WTC11 (cell line): Measurements from ENCODE around the gene ARHGAP6.

Experiments
- CREB1 ChIP-seq: sonication (generic); formaldehyde crosslinking; IDR thresholded peaks from 2 replicates; pipeline ENCODE4 v1.8.0; 2023; ENCODE audit warnings: mild to moderate bottlenecking, missing genetic modification reagents
- TEAD4 ChIP-seq: sonication (generic); formaldehyde crosslinking; IDR thresholded peaks from 2 replicates; pipeline ENCODE4 v1.8.0; 2022; ENCODE audit warnings: mild to moderate bottlenecking, missing genetic modification reagents
- TF ChIP-seq, protein P1 (sequence below): fragments of 200-600 bp; IDR thresholded peaks from 2 replicates; pipeline ENCODE4 v1.8.0; 2022; ENCODE audit warnings: antibody characterized with exemption
- TF ChIP-seq, protein P2 (sequence below): sonication (generic); formaldehyde crosslinking; IDR thresholded peaks from 2 replicates; pipeline ENCODE4 v1.8.0; 2023; ENCODE audit warnings: missing genetic modification reagents, mild to moderate bottlenecking, borderline replicate concordance
- TF ChIP-seq, protein P3 (sequence below): sonication (generic); formaldehyde crosslinking; IDR thresholded peaks from 2 replicates; pipeline ENCODE4 v1.8.0; 2022; ENCODE audit warnings: mild to moderate bottlenecking, missing genetic modification reagents

DNA sequence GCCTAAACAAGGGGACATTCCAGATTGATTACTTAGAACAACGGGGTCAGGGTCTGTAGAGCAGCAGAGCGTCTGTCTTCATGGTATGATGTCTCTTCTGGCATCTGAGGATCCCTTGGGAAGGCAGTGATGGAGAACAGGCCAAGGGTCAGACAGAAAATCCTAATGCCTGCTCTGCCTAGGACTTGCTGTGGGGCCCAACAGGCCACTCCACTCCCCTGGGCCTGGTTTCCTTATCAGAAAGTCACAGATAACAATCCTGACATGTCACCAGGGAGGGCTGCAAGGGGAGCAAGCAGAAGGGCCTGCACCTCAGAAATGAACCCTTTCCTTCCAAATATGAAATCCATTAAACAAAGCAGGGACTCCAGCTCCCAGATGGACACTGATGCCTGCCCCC is 21.4 kb upstream of the ARHGAP6 start:
- TF ChIP-seq, protein P1, sequence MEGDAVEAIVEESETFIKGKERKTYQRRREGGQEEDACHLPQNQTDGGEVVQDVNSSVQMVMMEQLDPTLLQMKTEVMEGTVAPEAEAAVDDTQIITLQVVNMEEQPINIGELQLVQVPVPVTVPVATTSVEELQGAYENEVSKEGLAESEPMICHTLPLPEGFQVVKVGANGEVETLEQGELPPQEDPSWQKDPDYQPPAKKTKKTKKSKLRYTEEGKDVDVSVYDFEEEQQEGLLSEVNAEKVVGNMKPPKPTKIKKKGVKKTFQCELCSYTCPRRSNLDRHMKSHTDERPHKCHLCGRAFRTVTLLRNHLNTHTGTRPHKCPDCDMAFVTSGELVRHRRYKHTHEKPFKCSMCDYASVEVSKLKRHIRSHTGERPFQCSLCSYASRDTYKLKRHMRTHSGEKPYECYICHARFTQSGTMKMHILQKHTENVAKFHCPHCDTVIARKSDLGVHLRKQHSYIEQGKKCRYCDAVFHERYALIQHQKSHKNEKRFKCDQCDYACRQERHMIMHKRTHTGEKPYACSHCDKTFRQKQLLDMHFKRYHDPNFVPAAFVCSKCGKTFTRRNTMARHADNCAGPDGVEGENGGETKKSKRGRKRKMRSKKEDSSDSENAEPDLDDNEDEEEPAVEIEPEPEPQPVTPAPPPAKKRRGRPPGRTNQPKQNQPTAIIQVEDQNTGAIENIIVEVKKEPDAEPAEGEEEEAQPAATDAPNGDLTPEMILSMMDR: no peak
- TF ChIP-seq, protein P2, sequence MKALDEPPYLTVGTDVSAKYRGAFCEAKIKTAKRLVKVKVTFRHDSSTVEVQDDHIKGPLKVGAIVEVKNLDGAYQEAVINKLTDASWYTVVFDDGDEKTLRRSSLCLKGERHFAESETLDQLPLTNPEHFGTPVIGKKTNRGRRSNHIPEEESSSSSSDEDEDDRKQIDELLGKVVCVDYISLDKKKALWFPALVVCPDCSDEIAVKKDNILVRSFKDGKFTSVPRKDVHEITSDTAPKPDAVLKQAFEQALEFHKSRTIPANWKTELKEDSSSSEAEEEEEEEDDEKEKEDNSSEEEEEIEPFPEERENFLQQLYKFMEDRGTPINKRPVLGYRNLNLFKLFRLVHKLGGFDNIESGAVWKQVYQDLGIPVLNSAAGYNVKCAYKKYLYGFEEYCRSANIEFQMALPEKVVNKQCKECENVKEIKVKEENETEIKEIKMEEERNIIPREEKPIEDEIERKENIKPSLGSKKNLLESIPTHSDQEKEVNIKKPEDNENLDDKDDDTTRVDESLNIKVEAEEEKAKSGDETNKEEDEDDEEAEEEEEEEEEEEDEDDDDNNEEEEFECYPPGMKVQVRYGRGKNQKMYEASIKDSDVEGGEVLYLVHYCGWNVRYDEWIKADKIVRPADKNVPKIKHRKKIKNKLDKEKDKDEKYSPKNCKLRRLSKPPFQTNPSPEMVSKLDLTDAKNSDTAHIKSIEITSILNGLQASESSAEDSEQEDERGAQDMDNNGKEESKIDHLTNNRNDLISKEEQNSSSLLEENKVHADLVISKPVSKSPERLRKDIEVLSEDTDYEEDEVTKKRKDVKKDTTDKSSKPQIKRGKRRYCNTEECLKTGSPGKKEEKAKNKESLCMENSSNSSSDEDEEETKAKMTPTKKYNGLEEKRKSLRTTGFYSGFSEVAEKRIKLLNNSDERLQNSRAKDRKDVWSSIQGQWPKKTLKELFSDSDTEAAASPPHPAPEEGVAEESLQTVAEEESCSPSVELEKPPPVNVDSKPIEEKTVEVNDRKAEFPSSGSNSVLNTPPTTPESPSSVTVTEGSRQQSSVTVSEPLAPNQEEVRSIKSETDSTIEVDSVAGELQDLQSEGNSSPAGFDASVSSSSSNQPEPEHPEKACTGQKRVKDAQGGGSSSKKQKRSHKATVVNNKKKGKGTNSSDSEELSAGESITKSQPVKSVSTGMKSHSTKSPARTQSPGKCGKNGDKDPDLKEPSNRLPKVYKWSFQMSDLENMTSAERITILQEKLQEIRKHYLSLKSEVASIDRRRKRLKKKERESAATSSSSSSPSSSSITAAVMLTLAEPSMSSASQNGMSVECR: no peak
- TF ChIP-seq, protein P3, sequence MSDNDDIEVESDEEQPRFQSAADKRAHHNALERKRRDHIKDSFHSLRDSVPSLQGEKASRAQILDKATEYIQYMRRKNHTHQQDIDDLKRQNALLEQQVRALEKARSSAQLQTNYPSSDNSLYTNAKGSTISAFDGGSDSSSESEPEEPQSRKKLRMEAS (CRISPR knock-in tag): no peak
- TF ChIP-seq CREB1 (no peak), TEAD4 (CRISPR knock-in tag) (no peak)
